Measurements from ENCODE around the gene SENP3. TPM values are rescaled to one million over a fixed set of nuclear protein-coding genes. Genes with fewer than 3 reads are reported as not detected.

Gene SENP3
- total RNA-seq, 1 experiment from 2014 or later, result 113 TPM

DNA sequence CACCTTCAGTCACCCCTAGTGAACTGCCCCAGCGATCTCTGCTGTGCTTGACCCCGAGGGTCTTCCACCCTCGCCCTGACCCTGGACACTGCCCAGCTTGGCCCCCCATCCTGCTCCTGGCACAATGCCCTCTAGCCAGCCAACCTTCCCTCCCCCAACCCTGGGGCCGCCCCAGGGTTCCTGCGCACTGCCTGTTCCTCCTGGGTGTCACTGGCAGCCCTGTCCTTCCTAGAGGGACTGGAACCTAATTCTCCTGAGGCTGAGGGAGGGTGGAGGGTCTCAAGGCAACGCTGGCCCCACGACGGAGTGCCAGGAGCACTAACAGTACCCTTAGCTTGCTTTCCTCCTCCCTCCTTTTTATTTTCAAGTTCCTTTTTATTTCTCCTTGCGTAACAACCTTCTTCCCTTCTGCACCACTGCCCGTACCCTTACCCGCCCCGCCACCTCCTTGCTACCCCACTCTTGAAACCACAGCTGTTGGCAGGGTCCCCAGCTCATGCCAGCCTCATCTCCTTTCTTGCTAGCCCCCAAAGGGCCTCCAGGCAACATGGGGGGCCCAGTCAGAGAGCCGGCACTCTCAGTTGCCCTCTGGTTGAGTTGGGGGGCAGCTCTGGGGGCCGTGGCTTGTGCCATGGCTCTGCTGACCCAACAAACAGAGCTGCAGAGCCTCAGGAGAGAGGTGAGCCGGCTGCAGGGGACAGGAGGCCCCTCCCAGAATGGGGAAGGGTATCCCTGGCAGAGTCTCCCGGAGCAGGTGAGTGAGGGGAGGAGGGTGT, 3.0 kb upstream of the SENP3 start, which contains the start of gene TNFSF13:
Gene TNFSF13 (plus strand): TSS at position 207 of the 776 bp plus-strand sequence. CDS start 290 bp downstream, at position 497.
- ChIA-PET POLR2A (ENCODE audit: low non-redundant PET) (interaction anchor here (0.5 kb wide), 1 partner anchor 75 kb away, joined by 9 read pairs; the partner anchor contains the start of gene POLR2A), CTCF (interaction anchor here (0.5 kb wide), 1 partner anchor 229 kb away, joined by 4 read pairs; the partner anchor contains the start of gene NEURL4)
- H3K4me3 ChIP-seq (ENCODE audit: low read depth, low read length, poor library complexity, severe bottlenecking), result no peak within 1 kb of the TSS
- BruUV-seq (replicated peaks), result no TSS peak
- peak within 1 kb of the TSS; percentile 68 for H3K27ac ChIP-seq (ENCODE audit: low read depth, low read length, poor library complexity, severe bottlenecking)
- H3K36me3 ChIP-seq (ENCODE audit: insufficient read depth, low read length, poor library complexity, severe bottlenecking), result peaks cover 5% of the 10 kb centered on the region
- no peak for DNase-seq (ENCODE audit: low spot score)
- H3K4me1 ChIP-seq (ENCODE audit: insufficient read depth, low read length, poor library complexity, severe bottlenecking), result peaks cover 33% of the 10 kb centered on the region
- intact Hi-C loops (cut with micrococcal nuclease; ENCODE audit: unreplicated experiment), result no loop called here
- TF ChIP-seq CTCF (conservative IDR thresholded peaks at IDR 0.05; ENCODE audit: low read depth, low read length) (no peak), EZH2 (IDR thresholded peaks at IDR 0.05; ENCODE audit: borderline replicate concordance, low read depth, low read length, poor library complexity, severe bottlenecking) (no peak)
- H3K9me3 ChIP-seq (ENCODE audit: low read depth, low read length, poor library complexity, severe bottlenecking), result no peaks in the 10 kb centered on the region
- no peaks in the 10 kb centered on the region for H3K27me3 ChIP-seq (replicated peaks; ENCODE audit: insufficient read depth, low read depth, low read length, poor library complexity)

DNA sequence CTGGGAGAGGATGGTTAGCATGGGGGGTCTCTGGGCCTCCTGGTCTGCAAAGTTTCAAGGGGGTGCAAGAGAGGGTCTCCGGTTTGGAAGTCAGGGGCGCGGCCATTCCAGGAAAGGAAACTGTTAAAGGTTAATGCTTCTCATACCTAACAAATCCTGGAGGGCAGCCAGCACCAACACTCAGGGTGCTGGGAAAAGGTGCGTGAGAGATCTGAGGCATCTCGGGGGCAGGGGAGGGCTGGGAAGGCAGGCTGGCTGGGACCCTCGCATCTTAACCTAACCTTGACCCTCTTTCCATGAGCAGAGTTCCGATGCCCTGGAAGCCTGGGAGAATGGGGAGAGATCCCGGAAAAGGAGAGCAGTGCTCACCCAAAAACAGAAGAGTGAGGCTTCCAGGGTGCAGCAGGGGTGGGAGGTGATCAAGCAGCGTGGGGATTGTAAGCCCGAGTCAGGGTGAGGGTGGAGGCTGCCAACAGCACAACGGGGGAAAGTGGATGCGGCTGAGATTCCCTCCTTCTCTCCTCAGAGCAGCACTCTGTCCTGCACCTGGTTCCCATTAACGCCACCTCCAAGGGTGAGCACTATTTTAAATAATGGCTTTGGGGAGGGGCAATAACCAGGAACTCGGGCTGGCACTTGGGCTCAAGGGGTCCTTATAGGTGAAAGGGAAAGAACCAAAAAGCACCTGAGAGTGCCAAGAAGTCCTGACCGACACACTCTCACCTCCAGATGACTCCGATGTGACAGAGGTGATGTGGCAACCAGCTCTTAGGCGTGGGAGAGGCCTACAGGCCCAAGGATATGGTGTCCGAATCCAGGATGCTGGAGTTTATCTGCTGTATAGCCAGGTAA, 2.2 kb upstream of the SENP3 start:
- CTCF ChIA-PET, result interaction anchor here (0.5 to 1.8 kb wide), 17 partner anchors 11 to 293 kb away, joined by 3 to 32 read pairs (median 4); partner anchors contain the start of genes DNAH2, FGF11, NEURL4 and SLC2A4
- no peak overlapping the region for H3K4me3 ChIP-seq (ENCODE audit: low read depth, low read length, poor library complexity, severe bottlenecking)
- H3K4me1 ChIP-seq (ENCODE audit: insufficient read depth, low read length, poor library complexity, severe bottlenecking), result peaks cover 33% of the 10 kb centered on the region
- intact Hi-C loops (cut with micrococcal nuclease; ENCODE audit: unreplicated experiment), result loop anchor here (2.0 kb wide), 2 partner anchors 123 to 203 kb away; no protein-coding TSS in a partner anchor
- H3K36me3 ChIP-seq (ENCODE audit: insufficient read depth, low read length, poor library complexity, severe bottlenecking), result peaks cover 14% of the 10 kb centered on the region
- BruUV-seq (replicated peaks), result no TSS peak
- no peaks in the 10 kb centered on the region for H3K9me3 ChIP-seq (ENCODE audit: low read depth, low read length, poor library complexity, severe bottlenecking)
- peak overlapping the region; percentile 92 for H3K27ac ChIP-seq (ENCODE audit: low read depth, low read length, poor library complexity, severe bottlenecking)
- H3K27me3 ChIP-seq (replicated peaks; ENCODE audit: insufficient read depth, low read depth, low read length, poor library complexity), result no peaks in the 10 kb centered on the region
- POLR2A ChIA-PET (ENCODE audit: low non-redundant PET), result interaction anchor here (0.5 kb wide), 2 partner anchors 74 to 76 kb away, joined by 3 to 9 read pairs; partner anchors contain the start of gene POLR2A
- no peak for DNase-seq (ENCODE audit: low spot score)
- TF ChIP-seq CTCF (conservative IDR thresholded peaks at IDR 0.05; ENCODE audit: low read depth, low read length), result no peak
- TF ChIP-seq EZH2 (IDR thresholded peaks at IDR 0.05; ENCODE audit: borderline replicate concordance, low read depth, low read length, poor library complexity, severe bottlenecking), result no peak
